Stomach (tissue), 4 donors: ENCODE results near the gene PYGM.

Source experiments
- POLR2A ChIP-seq, 4 donors: fragments of 450-650 bp; IDR thresholded peaks; one replicate each; pipeline ENCODE4 v1.6.1; 2016; ENCODE audit warnings: antibody characterized with exemption in 4 of 4, control low read depth in 2 of 4, mild to moderate bottlenecking in 1 of 4, moderate library complexity in 1 of 4
- POLR2AphosphoS5 ChIP-seq, 3 donors: sonication (generic); formaldehyde crosslinking; IDR thresholded peaks; one replicate each; pipeline ENCODE4 v1.6.1; 2016; ENCODE audit warnings: antibody characterized with exemption in 3 of 3
- TF ChIP-seq, protein P1 (sequence below), 7 experiments: fragments of 450-650 bp in 4 of 7; fragments of 200-600 bp in 3 of 7; sonication (generic) in 3 of 7; IDR thresholded peaks; one replicate each; pipeline ENCODE4 v1.5.1; 2016 to 2019; ENCODE audit warnings: antibody characterized with exemption in 7 of 7, control low read depth in 2 of 7, mild to moderate bottlenecking in 1 of 7

DNA sequence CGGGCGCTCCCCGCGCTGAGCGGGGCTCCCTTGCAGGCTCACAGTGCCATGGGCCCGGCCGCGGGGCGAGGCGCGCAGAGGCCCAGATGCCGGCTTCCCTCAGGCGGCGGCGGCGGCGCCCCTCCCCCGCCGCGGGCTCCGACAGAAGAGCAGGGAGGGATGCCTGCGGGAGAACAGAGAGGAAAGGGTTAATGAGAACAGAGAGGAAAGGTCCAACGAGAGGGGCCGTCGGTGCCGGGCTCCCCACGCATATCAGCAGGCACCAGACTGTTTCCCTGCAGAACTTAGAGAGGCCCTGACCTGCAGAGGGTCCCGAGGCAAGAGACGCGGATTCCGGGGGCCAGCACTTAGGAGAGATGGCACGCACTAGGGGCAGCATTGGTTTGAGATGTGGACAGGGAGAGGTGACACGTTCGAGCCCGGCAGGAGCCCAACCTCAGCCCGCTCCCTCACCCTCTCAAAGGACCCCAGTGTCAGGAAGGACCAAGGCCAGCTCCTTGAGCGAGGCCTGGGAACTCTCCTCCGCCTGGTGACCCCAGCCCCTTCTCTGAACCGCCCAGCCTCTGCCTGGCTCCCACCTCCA lies 45.9 kb downstream of the PYGM start:
- TF ChIP-seq POLR2A (IDR thresholded peaks at IDR 0.05) (no peak), POLR2AphosphoS5 (IDR thresholded peaks at IDR 0.05) (no peak)
- TF ChIP-seq, protein P1, sequence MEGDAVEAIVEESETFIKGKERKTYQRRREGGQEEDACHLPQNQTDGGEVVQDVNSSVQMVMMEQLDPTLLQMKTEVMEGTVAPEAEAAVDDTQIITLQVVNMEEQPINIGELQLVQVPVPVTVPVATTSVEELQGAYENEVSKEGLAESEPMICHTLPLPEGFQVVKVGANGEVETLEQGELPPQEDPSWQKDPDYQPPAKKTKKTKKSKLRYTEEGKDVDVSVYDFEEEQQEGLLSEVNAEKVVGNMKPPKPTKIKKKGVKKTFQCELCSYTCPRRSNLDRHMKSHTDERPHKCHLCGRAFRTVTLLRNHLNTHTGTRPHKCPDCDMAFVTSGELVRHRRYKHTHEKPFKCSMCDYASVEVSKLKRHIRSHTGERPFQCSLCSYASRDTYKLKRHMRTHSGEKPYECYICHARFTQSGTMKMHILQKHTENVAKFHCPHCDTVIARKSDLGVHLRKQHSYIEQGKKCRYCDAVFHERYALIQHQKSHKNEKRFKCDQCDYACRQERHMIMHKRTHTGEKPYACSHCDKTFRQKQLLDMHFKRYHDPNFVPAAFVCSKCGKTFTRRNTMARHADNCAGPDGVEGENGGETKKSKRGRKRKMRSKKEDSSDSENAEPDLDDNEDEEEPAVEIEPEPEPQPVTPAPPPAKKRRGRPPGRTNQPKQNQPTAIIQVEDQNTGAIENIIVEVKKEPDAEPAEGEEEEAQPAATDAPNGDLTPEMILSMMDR (IDR thresholded peaks at IDR 0.05): no peak
